Vagina (tissue), 2 donors: ENCODE results near the gene ZC3HAV1. TPM values are rescaled to one million over a fixed set of nuclear protein-coding genes. Genes with fewer than 3 reads are reported as not detected.

Source experiments
- DNase-seq, 2 donors: peaks; one replicate each; pipeline ENCODE4 v3.0.0-alpha.2; 2017; ENCODE audit errors: extremely low spot score in 2 of 2
- H3K27ac ChIP-seq: fragments of 200-600 bp; sonication (generic); one replicate; pipeline ENCODE4 v1.5.1; 2019
- H3K27me3 ChIP-seq: fragments of 200-600 bp; sonication (generic); one replicate; pipeline ENCODE4 v1.5.1; 2019
- H3K36me3 ChIP-seq, 2 donors: fragments of 200-600 bp; sonication (generic); one replicate each; pipeline ENCODE4 v1.5.1; 2017 to 2019
- H3K4me1 ChIP-seq: fragments of 200-600 bp; sonication (generic); one replicate; pipeline ENCODE4 v1.5.1; 2019
- H3K4me3 ChIP-seq, 2 donors: fragments of 200-600 bp; sonication (generic); 1 replicate in 1 of 2; 2 replicates in 1 of 2; pipeline ENCODE4 v1.5.1; 2016 to 2019
- H3K9me3 ChIP-seq: fragments of 200-600 bp; sonication (generic); one replicate; pipeline ENCODE4 v1.5.1; 2019
- CTCF ChIP-seq, 3 experiments: fragments of 450-650 bp in 2 of 3; fragments of 200-600 bp in 1 of 3; sonication (generic) in 1 of 3; IDR thresholded peaks; one replicate each; pipeline ENCODE4 v1.5.1; 2017 to 2019; ENCODE audit warnings: antibody characterized with exemption in 3 of 3, mild to moderate bottlenecking in 2 of 3, moderate library complexity in 2 of 3
- POLR2A ChIP-seq, 2 donors: fragments of 450-650 bp; IDR thresholded peaks; one replicate each; pipeline ENCODE4 v1.6.1; 2017; ENCODE audit warnings: antibody characterized with exemption in 2 of 2, mild to moderate bottlenecking in 2 of 2, moderate library complexity in 2 of 2
- POLR2AphosphoS5 ChIP-seq, 2 donors: sonication (generic); formaldehyde crosslinking; IDR thresholded peaks; one replicate each; pipeline ENCODE4 v1.9.0; 2017; ENCODE audit warnings: antibody characterized with exemption in 2 of 2, mild to moderate bottlenecking in 2 of 2, low read depth in 1 of 2; ENCODE audit not compliant: insufficient read depth in 1 of 2
- intact Hi-C: fragments of 100-400 bp; cut with DNase I; formaldehyde crosslinking; loops from one replicate; pipeline ENCODE4 v1.15.1; 2023
- total RNA-seq: library from RNA; depleted of rRNA; stranded (reverse); fragments of >200 nt; gene quantifications from one replicate; pipeline ENCODE4 v1.2.3, GENCODE V29; 2016

The ZC3HAV1 gene
- total RNA-seq, 1 donor from 2014 or later, result 36.6 TPM

GRCh38 chr7:139117599-139118233 is 8.2 kb upstream of the ZC3HAV1 start:
- Histone ChIP-seq H3K27ac (no peak overlapping the region), H3K36me3 (no peaks in the 10 kb centered on the region), H3K4me3 (no peak overlapping the region), H3K4me1 (peaks cover 7% of the 10 kb centered on the region), H3K27me3 (no peaks in the 10 kb centered on the region), H3K9me3 (no peaks in the 10 kb centered on the region)
- intact Hi-C loops, result no loop called here
- TF ChIP-seq CTCF (IDR thresholded peaks at IDR 0.05) (no peak), POLR2AphosphoS5 (IDR thresholded peaks at IDR 0.05; ENCODE audit: insufficient read depth in 1 of 2, low read depth in 1 of 2) (no peak), POLR2A (IDR thresholded peaks at IDR 0.05) (no peak)
- no peak for DNase-seq

- H3K4me3 ChIP-seq, result no peak overlapping the region
- no peaks in the 10 kb centered on the region for H3K9me3 ChIP-seq
- H3K4me1 ChIP-seq, result peaks cover 7% of the 10 kb centered on the region
- no peaks in the 10 kb centered on the region for H3K36me3 ChIP-seq
- no peaks in the 10 kb centered on the region for H3K27me3 ChIP-seq
- intact Hi-C loops, result no loop called here
- no peak overlapping the region for H3K27ac ChIP-seq
- no peak for DNase-seq
- no peak for TF ChIP-seq CTCF (IDR thresholded peaks at IDR 0.05)
- TF ChIP-seq POLR2A (IDR thresholded peaks at IDR 0.05), result no peak
- no peak for TF ChIP-seq POLR2AphosphoS5 (IDR thresholded peaks at IDR 0.05; ENCODE audit: insufficient read depth in 1 of 2, low read depth in 1 of 2)
These were observed 7.5 kb upstream of the ZC3HAV1 start for GRCh38 chr7:139116999-139117398.

GRCh38 chr7:139115104-139115503 is 5.6 kb upstream of the ZC3HAV1 start:
- no peak overlapping the region for H3K4me3 ChIP-seq
- TF ChIP-seq POLR2AphosphoS5 (IDR thresholded peaks at IDR 0.05; ENCODE audit: insufficient read depth in 1 of 2, low read depth in 1 of 2), result no peak
- TF ChIP-seq POLR2A (IDR thresholded peaks at IDR 0.05), result no peak
- TF ChIP-seq CTCF (IDR thresholded peaks at IDR 0.05), result no peak
- no peaks in the 10 kb centered on the region for H3K9me3 ChIP-seq
- peak in 1 of 2 donors; percentile 44 for DNase-seq
- H3K27me3 ChIP-seq, result no peaks in the 10 kb centered on the region
- no peak overlapping the region for H3K27ac ChIP-seq
- H3K4me1 ChIP-seq, result peaks cover 11% of the 10 kb centered on the region
- H3K36me3 ChIP-seq, result no peaks in the 10 kb centered on the region
- intact Hi-C loops, result no loop called here

GRCh38 chr7:139114585-139114984 is 5.1 kb upstream of the ZC3HAV1 start:
- no peaks in the 10 kb centered on the region for H3K36me3 ChIP-seq
- peaks cover 15% of the 10 kb centered on the region for H3K4me1 ChIP-seq
- intact Hi-C loops, result no loop called here
- no peak overlapping the region for H3K4me3 ChIP-seq
- no peak overlapping the region for H3K27ac ChIP-seq
- TF ChIP-seq POLR2AphosphoS5 (IDR thresholded peaks at IDR 0.05; ENCODE audit: insufficient read depth in 1 of 2, low read depth in 1 of 2) (no peak), POLR2A (IDR thresholded peaks at IDR 0.05) (no peak), CTCF (IDR thresholded peaks at IDR 0.05) (no peak)
- peak in 1 of 2 donors; percentile 67 for DNase-seq
- H3K9me3 ChIP-seq, result no peaks in the 10 kb centered on the region
- H3K27me3 ChIP-seq, result no peaks in the 10 kb centered on the region

- no peak overlapping the region for H3K27ac ChIP-seq
These were observed 4.5 kb upstream of the ZC3HAV1 start for GRCh38 chr7:139114018-139114417.

More at GRCh38 chr7:139114018-139114417, 4.5 kb upstream of the ZC3HAV1 start:
- Histone ChIP-seq H3K4me1 (peaks cover 15% of the 10 kb centered on the region), H3K9me3 (no peaks in the 10 kb centered on the region), H3K36me3 (no peaks in the 10 kb centered on the region), H3K4me3 (no peak overlapping the region), H3K27me3 (no peaks in the 10 kb centered on the region)
- intact Hi-C loops, result no loop called here
- peak in 1 of 2 donors; percentile 60 for DNase-seq
- TF ChIP-seq CTCF (IDR thresholded peaks at IDR 0.05) (no peak), POLR2AphosphoS5 (IDR thresholded peaks at IDR 0.05; ENCODE audit: insufficient read depth in 1 of 2, low read depth in 1 of 2) (no peak), POLR2A (IDR thresholded peaks at IDR 0.05) (no peak)
